ENCODE measurements around the gene VWDE.
"Not testable (repeated sequence)": the region's sequence is repeated elsewhere in the genome, so short reads cannot be mapped to it uniquely, and the experiment has no call there.

The VWDE gene

DNA sequence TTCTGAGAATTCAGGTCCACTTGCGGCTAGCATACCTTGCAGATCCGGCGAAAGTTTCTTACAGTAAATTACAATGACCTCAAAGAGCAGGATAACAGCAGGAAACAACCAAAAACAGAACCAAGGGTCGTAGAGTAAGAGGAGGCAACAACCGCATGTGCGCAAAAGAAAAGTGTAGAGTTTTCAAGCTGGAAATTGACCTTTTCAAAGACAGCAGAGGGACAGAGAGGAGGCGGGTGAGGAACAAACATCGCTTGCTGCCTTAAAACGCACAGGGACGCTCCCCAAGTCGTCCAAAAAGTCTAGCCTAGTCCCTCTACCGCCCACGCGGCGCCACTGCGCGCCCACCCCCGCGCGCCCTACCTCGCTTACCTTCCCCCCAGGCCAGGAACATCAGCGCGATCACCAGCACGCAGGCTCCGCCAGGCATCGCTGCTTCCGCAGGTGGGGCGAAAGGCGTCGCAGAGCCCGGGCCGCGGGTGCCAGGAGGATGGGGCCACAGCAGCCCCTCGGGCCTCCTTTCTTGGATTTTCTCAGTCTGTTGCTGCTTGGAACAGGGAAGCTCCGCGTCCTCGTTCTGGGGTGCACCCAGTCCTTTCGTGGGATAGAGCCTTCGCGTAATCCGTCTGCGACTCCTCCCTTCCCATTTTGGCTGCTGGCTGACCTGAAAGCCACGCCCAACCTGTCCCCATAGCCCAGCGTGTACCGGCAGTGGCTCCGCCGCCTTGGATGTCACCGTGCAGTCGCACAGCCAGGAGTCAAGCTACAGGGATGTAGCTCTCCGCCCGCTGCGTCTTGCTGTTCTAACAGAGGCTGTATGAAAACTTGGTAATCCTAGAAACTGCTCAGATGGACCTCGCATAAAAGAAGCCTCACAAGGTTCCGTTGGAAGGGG, at the start of gene VWDE:
Gene VWDE, minus strand, starts transcription at position 579 of the 895 bp plus-strand sequence. Its CDS starts 149 bp downstream, at position 430.
- no peak for DNase-seq (ENCODE audit: low read depth, low spot score)

DNA sequence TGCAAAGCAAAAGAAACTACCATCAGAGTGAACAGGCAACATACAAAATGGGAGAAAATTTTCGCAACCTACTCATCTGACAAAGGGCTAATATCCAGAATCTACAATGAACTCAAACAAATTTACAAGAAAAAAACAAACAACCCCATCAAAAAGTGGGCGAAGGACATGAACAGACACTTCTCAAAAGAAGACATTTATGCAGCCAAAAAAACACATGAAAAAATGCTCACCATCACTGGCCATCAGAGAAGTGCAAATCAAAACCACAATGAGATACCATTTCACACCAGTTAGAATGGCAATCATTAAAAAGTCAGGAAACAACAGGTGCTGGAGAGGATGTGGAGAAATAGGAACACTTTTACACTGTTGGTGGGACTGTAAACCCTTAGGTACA, 49.5 kb upstream of the VWDE start:
- DNase-seq (ENCODE audit: low read depth, low spot score), result not testable (repeated sequence)

DNA sequence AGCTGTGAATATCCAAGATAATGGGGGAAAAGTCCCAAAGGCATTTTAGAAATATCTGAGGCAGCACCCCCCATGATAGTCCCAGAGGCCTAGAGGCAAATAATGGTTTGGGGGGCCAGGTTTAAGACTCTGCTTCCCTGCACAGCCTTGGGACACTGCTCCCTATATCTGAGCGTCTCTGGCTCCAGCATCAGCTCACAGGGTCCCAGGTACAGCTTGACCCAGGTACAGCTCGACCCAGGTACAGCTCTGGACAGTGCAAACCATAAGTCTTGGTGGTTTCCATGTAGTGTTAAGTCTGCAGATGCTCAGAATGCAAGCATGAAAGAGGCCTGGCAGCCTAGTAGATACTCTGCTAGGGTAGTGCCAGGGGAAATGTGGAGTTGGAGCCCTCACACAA, 47.0 kb upstream of the VWDE start:
- no peak for DNase-seq (ENCODE audit: low read depth, low spot score)

DNA sequence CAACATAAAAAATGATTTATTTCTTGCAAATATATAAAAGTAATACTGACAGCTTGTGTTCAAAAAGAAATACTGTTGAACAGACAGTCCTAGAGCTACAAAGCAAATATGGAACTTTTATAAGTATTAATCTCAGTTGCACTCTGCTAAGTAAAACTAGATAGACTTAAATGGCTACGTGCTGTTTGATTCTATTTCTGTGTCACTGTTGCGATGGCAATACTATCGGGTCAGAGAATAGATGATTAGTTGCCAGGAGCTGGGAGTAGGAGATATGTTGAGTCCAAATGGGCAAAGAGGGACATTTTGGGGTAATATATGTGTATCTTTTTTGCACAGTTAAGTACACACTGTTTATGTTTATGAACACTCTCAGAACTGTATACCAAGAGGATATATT, 41.1 kb upstream of the VWDE start:
- no peak for DNase-seq (ENCODE audit: low read depth, low spot score)

DNA sequence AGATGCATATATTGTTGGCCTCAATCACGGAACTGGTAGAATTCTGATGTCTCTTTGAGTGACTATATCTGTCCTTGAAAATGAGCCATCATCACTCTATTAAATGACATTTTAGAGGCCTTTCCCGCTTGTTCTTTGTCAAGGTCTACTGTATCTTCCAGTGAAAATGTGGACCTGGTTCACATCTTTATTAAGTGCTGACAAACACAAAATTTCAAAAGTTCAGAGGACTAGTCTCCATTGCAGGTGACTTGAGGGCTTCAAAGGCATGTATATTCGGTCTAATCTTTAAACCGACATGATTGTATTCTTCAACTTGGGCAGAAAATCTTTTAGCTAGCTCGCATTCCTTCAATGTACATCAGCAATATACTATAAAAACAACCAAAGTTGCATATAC, 36.6 kb upstream of the VWDE start:
- no peak for DNase-seq (ENCODE audit: low read depth, low spot score)

DNA sequence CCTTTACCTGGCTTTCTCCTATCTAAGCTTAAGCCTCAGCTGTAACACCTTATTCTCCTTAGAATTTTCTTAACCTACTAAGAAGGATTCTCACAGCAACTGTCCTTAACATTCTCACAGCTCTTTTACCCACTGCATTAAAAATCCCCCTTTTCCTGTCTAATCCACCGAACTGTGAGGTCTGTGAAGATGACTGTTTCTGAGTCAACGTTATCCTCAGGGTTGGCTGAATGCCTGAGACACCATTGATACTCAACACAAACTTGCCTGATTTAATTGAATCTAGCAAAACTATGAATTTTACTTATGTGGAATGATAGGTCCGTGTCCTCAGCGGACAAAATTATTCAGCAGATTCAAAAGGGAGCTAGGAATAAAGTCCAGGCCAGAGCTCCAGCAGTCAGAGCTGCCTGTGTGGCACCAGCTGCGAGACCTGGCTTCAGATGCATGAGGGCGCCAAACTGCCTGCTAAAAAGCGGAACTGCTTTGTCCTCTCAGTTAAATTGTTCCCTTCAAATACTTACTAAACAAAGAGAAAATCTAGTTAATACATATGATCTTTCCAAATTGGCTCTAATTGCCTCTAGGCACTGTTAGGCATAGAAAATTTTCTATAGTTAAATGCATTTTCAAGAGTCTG, 33.4 kb upstream of the VWDE start:
- DNase-seq (ENCODE audit: low read depth, low spot score), result no peak

DNA sequence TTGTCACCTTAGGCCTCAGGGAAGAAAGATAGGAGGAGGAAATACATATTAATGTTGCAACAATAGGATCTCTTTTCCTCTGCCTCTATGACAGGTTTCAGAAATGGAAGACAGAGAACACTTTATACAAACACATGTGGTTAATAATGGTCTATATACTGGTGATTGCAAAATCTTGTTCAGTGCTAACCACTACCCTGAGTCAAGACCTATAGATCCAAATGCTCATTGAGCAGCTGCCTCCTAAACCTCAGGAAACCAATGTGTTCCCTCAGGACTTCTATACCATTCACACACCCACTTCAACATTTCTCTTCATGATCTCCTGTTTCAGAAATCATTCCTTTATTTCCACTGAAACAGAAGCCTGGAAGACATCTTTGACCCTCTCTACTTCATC, 32.5 kb upstream of the VWDE start:
- no peak for DNase-seq (ENCODE audit: low read depth, low spot score)

DNA sequence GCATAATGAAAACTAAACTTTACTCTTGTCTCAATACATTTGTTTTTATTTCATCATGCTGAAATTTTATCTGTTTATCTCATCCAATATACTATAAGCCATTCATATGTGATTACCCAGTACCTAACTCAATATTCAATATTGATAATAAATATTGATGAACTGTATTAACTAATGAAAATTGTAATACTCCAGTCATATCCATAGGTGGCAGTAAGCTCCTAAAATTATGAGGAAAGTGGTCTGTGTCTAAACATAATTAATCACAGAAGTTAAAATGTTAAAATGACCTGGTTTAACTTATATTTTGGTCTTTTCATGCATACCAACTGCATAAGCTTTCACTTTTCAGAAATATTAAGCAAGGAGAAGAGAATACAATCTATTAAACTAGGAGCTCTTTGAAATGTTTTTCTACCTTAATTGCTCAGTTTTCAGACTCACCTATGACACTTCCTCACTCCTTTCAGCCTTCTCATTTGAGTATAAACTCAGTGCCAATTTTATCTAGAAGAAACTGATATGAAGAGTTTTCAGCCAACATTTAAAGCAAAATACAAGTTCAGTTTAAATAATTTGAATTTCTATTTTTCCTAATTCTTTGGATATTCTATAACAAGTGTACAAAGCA, 30.5 kb upstream of the VWDE start:
- DNase-seq (ENCODE audit: low read depth, low spot score), result no peak

DNA sequence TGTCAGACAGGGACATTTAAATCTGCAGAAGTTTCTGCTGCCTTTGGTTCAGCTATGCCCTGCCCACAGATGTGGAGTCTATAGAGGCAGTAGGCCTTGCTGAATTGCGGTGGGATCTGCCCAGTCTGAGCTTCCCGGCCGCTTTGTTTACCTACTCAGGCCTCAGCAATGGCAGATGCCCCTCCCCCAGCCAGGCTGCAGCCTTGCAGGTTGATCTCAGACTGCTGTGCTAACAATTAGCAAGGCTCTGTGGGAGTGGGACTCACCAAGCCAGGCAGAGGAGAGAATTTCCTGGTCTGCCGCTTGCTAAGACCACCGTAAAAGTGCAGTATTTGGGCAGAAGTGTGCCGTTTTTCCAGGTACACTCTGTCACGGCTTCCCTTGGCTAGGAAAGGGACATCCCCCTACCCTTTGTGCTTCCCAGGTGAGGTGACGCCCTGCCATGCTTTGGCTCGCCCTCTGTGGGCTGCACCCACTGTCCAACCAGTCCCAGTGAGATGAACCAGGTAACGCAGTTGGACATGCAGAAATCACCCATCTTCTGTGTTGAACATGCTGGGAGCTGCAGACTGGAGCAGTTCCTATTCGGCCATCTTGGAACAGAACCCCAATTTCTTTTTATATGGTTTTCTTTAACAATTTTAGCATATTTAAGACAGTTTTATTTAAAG, 28.4 kb upstream of the VWDE start:
- no peak for DNase-seq (ENCODE audit: low read depth, low spot score)

DNA sequence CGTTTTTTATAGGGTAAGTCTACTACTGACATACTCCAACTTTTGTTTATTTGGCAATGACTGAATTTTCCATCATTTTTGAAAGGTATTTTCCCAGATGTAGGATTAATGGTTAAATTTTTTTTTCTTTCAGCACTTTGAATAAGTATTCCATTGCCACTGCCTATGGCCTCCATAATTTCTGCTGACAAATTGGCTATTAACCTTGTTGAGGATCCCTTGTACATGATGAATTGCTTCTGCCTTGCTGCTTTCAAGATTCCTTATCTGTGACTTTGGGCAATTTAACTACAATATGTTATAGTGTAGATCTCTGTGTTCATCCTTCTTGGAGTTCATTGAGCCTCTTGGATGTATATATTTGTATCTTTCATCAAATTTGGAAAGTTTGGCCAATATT, 21.6 kb upstream of the VWDE start:
- no peak for DNase-seq (ENCODE audit: low read depth, low spot score)

DNA sequence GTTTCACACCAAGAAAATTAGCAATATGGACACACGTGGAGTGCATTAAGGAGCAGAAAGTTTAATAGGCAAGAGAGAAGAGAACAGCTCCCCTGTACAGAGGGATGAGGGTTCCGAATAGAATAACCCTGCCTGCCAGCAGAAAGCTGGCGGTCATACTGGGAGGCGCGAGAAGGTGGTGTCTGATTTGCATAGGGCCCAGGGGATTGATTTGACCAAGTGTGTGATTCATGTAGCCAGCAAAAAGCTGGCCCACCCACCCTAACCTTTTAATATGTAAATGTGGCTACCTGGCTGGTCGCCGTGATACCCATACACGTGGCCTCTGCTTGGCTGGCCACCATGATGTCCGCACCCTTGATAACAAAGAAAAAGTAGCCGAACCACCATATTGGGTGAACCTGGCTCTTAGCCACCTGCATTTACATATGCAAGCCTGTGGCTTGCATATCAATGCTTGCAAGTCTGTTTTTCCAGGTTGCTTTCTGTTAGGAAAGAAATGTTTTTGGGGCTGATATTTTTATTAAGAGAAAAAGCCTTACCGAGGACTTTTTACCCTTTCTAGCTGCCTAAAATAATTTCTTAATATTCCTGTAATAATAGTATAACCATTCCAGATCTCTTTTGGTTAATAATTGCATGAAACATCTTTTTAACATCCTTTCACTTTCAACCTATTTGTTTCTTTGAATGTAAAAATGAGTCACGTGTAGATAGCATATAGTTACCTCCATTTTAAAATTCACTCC, 20.5 kb upstream of the VWDE start:
- no peak for DNase-seq (ENCODE audit: low read depth, low spot score)

DNA sequence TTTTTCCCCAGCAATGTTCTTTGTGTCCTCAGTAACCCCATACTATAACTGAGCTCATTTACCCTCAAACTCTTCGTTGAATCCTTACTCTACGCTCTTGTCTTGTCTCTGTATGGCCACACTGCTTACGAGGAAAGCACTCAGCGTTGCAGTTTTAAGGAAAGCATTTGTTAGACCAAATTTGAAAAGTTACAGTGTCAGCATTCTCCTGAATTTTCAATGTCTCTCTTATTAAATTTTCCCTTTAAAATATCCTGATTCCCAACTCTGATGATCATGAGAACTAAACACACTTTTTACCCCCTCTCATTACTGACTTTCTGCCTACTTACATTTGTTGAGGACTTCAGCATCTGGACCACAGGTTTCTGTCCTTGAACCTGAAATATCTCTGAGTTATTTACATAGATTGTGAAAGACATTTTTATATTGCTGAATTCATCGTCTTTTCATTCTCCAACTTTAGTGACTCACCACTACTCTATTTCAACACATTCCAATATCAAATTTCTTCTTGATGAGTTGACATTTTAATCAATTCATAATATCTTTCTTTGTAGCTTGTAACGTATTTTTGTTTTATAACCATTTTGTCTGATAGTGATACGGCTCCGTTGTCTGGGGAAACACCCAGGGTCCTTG, 19.8 kb upstream of the VWDE start:
- no peak for DNase-seq (ENCODE audit: low read depth, low spot score)

DNA sequence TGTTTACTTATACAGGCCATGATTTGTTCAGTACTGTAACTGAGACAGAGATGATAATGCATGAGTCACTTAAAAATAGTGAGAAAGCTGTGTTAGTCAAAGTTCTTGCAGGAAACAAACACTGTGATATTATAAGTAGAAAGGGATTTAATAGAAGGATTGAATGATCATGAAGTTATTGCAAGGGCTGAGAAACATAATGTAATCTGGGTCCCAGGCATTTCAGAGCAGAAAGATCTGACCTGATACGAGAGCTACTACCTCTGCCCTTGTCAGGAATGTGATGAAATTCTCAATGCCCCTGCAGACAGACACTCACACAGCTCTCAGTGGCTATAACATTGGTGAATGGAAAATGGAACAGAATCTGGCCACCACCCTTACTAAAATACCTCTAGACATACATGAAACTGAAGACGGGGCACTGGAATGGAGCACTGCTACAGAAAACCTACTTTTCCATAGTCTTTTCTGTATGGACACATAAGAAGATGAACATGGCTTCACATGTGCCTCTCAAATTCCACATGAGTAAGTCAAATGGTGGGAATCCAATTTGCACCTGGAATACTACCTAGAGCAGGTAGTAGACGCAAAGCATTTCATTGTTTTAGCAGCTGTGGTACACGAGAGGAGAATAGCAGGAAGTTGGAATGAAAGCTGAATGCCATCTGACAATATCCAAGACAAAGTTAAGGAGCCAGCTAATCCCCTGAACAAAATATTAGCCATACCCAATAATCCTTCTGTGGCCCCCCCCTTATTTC, 19.1 kb upstream of the VWDE start:
- no peak for DNase-seq (ENCODE audit: low read depth, low spot score)

DNA sequence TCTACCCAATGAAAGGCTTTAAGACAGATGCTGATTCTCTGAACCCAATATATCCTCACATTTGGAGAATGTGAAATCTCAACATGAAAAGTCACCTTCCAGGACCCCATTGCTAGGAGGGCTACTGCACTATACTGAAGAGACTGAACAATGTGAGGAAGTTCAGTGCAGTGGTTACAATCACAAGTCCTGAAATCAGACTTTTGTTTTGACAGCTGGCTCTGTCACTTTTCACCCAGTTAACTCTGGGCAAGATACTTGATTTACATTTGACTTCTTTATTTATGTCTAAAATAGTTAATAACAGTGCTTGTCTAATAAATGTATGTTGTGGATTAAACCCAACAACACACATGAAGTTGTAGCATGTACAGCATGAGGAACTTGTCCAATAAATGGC, 14.8 kb upstream of the VWDE start:
- no peak for DNase-seq (ENCODE audit: low read depth, low spot score)

DNA sequence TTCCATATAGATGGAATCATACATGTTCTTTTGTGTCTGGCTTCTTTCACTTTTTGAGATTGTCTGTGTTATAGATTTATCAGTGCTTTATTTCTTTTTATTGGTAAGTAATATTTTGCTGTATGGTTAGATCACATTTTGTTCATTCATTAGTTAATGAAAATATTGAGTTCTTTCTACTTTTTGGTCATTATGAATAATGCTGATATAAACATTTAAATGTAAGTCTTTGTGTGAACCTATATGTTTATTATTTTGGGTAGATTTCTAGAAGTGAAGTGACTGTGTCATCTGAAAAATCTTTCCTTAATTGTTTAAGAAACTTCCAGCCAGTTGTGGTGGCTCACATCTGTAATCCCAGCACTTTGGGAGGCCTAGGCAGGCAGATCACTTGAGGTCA, 11.4 kb upstream of the VWDE start:
- no peak for DNase-seq (ENCODE audit: low read depth, low spot score)

DNA sequence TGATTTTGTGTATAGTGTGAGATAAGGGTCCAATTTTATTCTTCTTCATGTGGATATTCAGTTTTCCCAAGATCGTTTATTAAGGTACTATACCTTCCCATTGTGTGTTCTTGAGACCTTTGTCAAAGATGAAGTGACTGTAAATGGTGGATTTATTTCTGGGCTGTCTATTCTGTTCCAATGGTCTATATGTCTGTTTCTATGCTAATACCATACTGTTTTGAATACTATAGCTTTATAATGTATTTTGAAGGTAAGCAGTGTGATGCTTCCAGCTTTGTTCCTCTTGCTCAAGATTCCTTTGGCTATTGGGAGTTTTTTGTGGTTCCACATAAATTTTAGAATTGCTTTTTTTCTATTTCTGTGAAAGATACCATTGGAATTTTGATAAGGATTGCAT, 8.7 kb upstream of the VWDE start:
- DNase-seq (ENCODE audit: low read depth, low spot score), result no peak

DNA sequence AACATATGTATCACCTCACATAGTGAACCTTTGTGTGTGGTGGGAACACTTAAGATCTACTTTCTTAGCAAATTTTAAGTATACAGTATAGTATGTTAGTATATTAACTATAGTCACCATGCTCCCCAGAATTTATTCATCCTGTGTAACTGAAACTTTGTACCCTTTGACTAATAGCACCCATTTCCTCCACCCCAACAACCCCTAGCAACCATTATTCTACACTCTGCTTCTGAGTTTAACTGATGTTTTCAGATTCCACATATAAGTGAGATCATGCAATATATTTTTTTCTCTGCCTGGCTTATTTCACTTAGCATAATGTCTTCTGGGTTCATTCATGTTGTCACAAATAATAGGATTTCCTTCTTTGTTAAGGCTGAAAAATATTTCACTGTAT, 6.9 kb upstream of the VWDE start:
- DNase-seq (ENCODE audit: low read depth, low spot score), result no peak

DNA sequence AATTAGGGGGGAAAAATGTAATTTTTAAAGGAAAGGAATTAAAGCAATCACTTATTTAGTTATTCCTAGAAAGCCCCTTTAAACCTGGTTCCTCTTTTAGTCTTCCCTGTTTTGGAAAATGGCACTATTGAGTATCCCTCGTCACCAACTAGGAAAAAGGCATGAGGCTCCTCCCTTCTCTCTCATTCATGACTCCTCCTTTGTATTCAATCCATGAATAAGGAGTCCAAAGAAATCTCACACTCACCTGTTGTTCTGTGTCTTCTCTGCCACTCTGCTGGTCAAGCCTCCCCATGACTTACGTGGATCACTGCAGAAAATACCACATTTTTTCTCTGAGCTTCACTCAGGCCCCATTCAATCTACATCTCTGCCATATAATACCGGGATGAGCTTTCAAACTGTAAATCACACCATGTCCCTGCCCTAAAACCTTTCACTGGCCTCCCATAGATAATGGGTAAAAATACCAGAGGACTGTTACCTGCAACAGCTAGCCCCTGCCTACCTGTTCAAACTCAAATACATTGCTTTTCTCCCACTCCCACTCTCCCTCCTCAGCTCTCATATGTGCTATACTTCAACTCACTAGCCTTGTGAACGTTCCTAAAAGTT, 5.5 kb upstream of the VWDE start:
- DNase-seq (ENCODE audit: low read depth, low spot score), result no peak

DNA sequence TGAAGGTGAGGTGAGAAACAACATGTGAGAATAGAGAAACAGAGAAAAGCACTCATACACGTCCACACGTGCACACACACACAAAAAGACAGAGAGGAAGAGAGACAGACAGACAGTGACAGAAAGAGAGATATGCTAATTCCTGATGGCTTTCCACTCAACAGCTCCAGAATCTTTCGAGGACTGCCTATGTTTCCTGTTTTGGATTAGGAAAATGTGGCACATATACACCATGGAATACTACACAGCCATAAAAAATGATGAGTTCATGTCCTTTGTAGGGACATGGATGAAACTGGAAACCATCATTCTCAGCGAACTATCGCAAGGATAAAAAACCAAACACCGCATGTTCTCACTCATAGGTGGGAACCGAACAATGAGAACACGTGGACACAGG, 4.0 kb upstream of the VWDE start:
- DNase-seq (ENCODE audit: low read depth, low spot score), result not testable (repeated sequence)

DNA sequence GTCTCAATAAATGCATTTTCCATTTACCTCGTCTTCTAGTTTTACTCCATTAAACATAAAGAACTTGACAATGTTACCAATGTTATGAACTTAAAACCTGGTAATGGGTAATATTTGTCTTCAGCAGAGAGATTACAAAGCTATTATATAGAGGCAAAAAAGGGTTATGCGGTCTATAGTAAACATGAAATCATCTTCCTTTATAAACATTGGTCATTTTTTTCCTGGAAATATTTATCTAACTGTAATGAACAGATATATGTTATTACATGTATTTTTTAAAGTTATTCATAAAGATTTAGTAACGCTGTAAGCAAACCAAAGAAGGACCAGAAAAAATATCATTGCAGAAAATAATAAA, 1.3 kb downstream of the VWDE start:
- DNase-seq (ENCODE audit: low read depth, low spot score), result no peak

All from activated CD4-positive, CD25-positive, alpha-beta regulatory T cell treated with anti-CD3 and anti-CD28 coated beads, Interleukin-2, amount 50 U/mL, for 16 hours (primary cell).